DMS 273 (cell line): Measurements from ENCODE around the gene EYA2.
"Not testable (repeated sequence)": the region's sequence is repeated elsewhere in the genome, so short reads cannot be mapped to it uniquely, and the experiment has no call there.

ENCODE experiments used
- DNase-seq: peaks from one replicate; lab custom pipeline; 2025; ENCODE audit not compliant: unreplicated experiment; lab: John Stamatoyannopoulos, UW

Gene EYA2

GRCh38 chr20:46894579-46894958 lies at the start of gene EYA2:
EYA2 (plus strand) TSS chr20:46894843; CDS start chr20:46990011, 95,168 bp downstream.
- peak; percentile 75 for DNase-seq

GRCh38 chr20:46844965-46845364 lies 49.7 kb upstream of the EYA2 start:
- no peak for DNase-seq

GRCh38 chr20:46849269-46849668 lies 45.4 kb upstream of the EYA2 start:
- DNase-seq: no peak

- no peak for DNase-seq
These were observed 44.9 kb upstream of the EYA2 start for GRCh38 chr20:46849751-46850150.

- DNase-seq: no peak
These were observed 44.2 kb upstream of the EYA2 start for GRCh38 chr20:46850416-46850815.

- DNase-seq: no peak
These were observed 43.7 kb upstream of the EYA2 start for GRCh38 chr20:46850896-46851295.

GRCh38 chr20:46851746-46852145 lies 42.9 kb upstream of the EYA2 start:
- DNase-seq: no peak

- no peak for DNase-seq
These were observed 42.3 kb upstream of the EYA2 start for GRCh38 chr20:46852313-46852712.

- DNase-seq: no peak
These were observed 40.7 kb upstream of the EYA2 start for GRCh38 chr20:46853926-46854325.

GRCh38 chr20:46857061-46857831 lies 37.4 kb upstream of the EYA2 start:
- no peak for DNase-seq

- DNase-seq: no peak
These were observed 28.8 kb upstream of the EYA2 start for GRCh38 chr20:46865824-46866223.

GRCh38 chr20:46870041-46870440 lies 24.6 kb upstream of the EYA2 start:
- no peak for DNase-seq

GRCh38 chr20:46872328-46873211 lies 22.1 kb upstream of the EYA2 start:
- peak; percentile 31 for DNase-seq

GRCh38 chr20:46875059-46875458 lies 19.6 kb upstream of the EYA2 start:
- no peak for DNase-seq

- DNase-seq: no peak
These were observed 15.3 kb upstream of the EYA2 start for GRCh38 chr20:46879386-46879785.

- DNase-seq: not testable (repeated sequence)
These were observed 14.7 kb upstream of the EYA2 start for GRCh38 chr20:46879963-46880362.

GRCh38 chr20:46883892-46884291 lies 10.8 kb upstream of the EYA2 start:
- DNase-seq: no peak

GRCh38 chr20:46890682-46891081 lies 4.0 kb upstream of the EYA2 start:
- no peak for DNase-seq

GRCh38 chr20:46893051-46893450 lies 1.6 kb upstream of the EYA2 start:
- peak; percentile 11 for DNase-seq

- peak; percentile 56 for DNase-seq
These were observed 615 bp upstream of the EYA2 start for GRCh38 chr20:46893877-46894578.
